Activated CD8-positive, alpha-beta memory T cell treated with anti-CD3 and anti-CD28 coated beads, Interleukin-2, amount 50 U/mL, for 4 hours (primary cell): ENCODE results near the gene ICAM1.

Source experiments
- DNase-seq: peaks from one replicate; pipeline ENCODE4 v3.0.0-alpha.2; 2020

The ICAM1 gene

DNA sequence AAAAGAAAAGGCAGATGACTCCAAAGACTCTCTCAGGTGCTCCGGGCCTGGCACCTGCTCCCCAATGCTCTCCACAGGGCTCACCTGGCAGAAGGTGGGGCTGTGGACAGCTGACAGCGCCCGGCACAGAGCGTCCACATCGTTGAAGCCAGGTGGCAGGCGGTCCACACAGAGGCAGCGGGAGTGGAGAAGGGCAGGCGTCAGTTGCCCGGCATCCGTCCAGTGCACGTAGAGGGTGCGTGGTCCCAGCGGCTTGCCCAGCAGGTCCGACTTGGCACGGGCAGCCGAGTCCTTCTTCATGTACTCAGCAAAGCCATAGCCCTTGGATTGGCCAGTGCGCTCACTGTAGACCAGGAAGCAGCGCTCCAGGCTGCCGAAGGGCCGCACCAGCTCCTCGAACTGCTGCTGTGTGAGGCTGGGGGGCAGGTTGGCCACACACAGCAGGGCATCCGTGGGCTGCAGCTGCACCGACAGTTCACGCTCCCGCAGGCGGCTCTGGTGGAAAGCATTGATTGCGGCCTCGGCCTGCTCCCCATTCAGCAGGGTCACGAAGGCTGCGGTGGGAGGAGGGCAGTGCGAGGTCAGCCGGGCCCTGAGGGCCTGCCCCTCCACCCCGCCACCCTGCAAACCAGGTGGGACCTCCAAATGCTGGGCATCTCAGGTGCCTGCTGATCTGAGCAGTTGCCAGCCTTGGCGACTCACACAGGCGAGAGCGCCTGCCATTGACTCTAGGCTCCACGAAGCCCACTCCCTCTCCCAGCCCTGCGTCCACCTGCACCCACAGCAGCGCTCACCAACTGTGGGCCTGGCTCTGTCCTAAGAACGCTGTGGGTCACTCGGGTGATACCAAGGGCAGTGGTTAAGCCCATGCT lies 57.9 kb downstream of the ICAM1 start:
- DNase-seq, result no peak

DNA sequence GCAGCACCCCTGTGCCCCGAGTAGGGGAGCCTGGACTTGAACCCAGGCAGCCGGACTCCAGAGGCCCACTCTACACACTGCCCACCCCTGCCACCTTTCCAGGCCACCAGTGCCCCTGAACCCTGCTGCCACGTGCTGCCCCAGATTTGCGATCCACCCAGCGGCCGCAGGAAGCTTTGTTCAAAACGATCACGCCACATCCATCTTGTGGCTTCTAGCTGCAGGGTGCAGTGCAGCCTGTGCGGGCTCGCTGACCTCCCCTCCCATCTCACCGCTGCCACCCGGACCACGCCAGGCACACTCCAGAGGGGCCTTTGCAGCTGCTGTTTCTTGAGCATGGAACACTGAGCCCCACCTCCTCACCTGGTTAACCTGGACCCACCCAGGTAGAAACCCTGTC lies 58.6 kb downstream of the ICAM1 start:
- no peak for DNase-seq

DNA sequence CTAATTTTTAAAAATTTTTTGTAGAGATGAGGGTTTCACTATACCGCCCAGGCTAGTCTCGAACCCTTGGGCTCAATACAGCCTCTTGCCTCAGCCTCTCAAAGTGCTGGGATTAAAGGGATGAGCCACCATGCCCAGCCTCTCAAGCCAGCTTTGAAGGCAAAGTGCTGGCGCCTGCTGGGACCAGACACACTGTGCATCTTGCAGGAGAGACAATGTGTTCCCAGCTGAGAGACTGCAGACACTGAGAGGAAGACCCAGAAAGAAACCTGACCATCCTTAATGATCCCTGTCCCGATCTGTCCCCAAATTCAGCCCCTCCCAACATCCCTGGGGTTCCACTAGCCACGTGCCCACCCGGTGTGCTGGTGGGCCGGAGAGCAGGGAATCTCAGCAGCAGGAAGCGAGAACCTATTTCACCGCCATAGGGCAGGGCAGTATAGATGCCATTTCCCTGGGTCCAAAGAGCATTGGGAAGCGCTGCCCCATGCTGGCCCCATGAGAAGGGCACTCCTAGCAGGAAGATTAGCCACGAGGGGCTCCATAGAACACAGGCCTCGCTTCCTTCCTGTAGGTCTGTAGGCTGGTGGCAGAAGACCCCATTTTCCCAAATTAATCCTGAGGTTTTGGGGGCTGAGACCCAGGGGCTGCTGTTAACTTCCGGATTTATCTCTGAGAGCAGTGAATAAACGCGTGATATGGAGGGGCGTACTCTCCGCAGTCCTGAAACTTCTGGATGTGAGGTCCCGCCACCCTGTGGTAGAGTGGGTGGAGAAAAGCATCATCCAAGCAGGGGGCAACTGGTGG lies 61.4 kb downstream of the ICAM1 start:
- no peak for DNase-seq

DNA sequence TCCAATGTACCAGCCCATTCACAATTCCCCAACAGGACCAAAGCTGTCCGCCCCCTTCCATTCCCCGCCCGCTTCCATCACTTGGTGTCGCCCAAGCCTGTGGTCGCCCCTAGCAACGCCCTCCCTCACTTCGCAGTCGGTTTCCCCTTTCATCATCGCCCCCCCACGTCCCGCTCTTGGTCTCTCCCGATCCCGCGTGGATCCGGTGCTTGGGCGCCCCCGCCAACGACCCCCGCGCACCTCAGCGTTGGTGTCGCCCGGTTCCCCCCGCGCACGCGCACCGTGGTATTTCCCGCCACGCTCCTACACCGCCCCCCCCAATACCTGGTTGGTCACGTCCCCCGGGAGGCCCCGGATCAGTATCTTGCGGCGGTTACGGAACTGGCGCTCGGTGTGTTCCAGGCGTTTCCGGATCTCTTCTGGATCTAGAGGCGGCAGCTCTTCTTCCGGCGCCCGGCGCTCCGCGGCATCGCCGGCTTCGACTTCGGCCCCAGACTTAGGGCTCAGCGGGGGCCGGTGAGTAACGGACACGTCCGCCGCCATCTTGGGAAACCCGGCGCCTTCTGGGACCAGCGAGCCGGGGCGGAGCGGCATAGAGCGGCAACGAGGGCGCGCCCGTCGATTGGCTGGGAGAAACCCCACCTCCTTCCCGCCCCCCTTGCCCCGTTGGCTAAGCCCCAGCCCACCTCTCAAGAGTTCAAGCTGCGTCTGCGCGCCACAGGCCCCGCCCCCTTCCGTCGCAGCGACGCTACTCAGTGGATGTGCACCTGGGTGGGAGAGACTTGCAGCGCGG lies 62.2 kb downstream of the ICAM1 start, which contains the start of gene RAVER1:
TSS of gene RAVER1 (minus strand) at position 565 of the 793 bp plus-strand sequence. CDS start at position 543, 22 bp downstream.
- DNase-seq, result peak; percentile 98

DNA sequence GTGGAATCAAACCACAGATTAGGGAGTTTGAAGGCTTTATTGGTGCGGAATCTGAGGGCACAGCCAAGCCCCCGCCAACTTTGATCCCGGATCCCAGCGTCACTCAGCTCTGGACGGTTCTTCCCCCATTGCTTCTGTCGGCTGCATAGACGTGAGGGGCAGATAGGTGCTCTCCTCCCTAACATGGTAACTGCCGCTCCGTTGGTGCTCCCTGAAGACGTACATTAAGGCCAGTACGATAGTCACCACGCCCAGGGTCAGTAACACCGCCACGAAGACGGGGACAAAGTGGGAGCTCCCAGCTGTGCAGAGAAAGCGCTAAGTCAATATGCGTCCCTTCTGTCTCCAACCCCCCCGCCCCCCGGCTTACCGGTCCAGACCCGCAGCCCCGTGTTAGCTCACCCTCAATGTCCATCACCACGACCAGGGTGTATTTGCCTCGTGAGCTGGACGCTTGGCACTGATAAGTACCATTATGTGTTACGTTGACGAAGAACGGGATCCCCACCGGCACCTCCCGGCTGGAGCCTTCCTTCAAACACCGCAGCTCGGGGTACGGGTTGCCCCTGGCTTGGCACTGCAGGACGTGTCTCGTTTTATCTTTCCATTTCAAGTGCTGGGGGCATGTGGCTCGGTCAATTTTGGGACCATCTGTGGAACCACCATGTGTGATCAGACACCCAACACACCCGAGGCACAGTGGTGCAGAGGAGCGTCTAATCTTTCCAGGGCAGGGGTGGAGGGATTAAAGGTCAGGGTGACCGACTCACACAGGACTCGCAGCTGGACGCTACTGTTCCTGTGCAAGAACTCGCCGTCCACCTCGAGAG lies 63.1 kb downstream of the ICAM1 start:
- no peak for DNase-seq

DNA sequence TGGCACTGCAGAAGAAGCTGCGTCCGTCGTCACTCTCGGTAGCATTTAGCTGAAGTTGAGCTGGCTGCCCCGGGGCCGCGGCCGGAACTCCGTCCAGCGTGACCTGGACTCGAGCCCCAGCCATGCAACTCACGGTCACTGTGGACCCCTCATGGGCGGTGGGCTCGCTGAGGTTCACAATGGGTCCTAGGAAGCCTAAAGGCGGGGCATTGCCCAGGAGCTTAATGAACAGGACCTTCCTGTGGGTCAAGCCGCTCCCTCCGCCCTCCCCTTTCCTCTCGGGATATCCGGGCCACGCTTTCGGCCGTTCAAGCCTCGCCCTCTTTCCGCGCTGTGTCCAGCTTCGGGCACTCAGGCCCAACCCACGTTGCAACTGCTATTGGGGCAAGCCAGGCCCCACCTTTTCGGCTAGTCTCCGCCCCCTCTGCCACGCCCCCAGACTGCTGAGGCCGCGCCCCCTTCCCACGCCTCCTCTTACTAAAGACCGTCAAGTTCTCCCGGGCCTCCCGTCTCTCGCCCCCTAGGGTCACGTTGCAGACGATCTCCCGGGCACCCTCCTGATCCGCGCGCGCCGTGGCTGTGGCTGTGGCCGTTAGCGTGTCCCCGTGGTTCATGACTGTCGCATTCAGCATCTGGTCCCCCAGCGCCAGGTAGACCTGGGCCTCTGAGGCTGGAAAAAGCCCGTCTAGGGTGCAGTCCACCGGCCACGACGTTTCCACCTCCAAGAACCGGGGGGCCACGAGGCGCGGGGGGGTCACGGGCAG lies 63.9 kb downstream of the ICAM1 start:
- DNase-seq, result peak; percentile 40

DNA sequence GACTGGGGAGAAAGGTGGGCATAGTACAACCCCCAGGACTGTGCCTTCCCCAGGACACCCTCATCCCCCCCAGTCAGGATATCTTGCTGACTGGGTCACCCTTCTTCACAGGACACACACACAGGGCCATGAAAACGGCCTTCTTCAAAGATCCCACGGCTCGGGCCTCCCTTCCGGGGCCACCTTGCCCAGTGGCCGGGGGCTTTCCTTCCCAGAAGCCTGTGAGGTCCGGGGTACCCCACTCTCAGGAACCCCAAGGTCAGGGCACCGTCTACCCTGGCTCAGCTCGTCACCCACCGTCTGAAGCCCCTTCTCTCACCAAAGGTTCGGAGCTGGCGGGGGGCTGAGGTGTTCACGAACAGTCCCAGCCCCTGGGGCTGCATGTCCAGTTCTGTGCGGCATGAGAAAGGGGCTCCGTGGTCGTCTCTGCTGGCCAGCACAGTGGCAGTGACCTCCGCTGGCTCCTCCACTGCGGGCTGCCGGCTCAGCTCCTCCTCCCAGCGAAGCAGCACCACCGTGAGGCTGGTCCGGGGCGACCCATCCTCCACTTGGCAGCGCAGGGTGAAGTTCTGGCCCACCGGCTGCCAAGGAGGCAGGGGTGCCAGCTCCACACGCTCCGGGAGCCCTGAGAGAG lies 64.5 kb downstream of the ICAM1 start:
- no peak for DNase-seq
